Retina (tissue), 1 donor: ENCODE measurements around the gene TMEM135.

Experiments
- DNase-seq: peaks from one replicate; pipeline ENCODE4 v3.0.0-alpha.2; 2016

The TMEM135 gene

DNA sequence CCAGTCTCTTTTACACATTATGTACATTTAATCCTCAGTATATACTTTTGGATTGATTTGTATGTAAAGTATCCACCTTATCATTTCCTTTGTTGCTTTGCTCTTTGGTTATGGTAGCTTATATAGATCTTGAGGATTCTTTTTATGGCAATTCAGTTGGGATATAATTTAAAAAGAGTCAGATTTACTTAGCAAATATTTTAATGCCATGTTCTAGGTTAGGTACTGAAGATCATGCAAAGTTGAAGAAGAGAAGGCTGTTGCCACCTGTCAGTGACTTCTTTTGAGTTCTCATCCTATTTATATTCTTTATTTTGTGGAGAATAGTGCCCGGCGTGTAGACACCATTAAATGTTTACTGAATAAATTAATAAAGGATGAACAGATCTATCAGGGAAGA, 279.7 kb downstream of the TMEM135 start:
- DNase-seq = no peak

DNA sequence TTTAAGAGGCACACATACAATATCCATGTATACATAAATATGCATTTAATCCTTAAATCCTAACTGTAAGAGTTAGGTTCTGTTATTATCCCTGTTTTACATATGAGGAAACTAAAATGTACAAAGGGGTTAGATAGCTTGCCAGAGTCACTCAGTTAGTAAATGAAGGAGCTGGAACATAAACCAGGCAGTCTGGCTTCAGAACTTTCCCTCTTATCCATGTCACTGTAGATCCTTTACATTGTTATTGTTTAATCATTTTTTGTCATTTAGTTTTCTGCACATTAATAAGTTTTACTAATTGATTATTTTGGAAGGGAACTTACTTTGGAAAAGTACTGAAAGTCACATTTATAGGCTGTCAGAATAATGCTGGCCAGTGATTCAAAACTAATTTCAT, 282.4 kb downstream of the TMEM135 start:
- DNase-seq = no peak

DNA sequence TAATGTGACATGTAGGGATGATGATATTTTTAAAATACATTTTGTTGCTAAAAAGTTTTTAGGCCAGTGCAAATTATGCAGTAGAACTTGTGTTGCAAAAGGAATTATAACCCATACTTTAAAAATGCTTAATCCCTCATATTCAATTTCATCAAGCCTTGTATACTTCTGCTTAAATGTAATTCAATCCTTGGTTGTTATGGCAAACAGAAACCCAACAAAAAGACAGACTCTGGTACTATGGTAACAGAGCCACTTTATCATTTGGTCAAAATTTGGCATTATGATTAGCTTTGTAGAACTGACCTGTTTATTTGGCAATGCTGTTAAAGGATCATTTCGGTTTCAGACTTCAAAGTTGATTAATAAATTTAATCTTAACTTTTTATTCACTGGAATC, 284.8 kb downstream of the TMEM135 start:
- no peak for DNase-seq

DNA sequence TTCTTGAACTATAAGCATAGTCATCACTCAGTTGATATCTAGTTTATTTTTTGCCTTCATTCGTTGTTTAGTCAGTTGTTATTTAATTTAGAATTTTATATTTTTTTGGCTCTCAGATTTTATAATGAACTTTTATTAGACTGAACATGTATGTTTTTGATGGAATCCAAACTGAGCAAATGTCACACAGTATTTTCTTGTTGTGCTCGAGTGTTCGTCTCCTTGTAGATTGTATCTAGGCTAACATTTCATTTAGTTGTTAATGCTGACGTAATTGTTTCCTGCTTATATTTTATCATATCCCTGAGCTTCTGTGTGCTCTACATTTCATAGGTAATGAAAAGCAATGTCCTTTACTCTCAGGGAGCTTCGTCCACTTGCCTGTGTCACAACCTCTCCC, 286.2 kb downstream of the TMEM135 start:
- DNase-seq = no peak

DNA sequence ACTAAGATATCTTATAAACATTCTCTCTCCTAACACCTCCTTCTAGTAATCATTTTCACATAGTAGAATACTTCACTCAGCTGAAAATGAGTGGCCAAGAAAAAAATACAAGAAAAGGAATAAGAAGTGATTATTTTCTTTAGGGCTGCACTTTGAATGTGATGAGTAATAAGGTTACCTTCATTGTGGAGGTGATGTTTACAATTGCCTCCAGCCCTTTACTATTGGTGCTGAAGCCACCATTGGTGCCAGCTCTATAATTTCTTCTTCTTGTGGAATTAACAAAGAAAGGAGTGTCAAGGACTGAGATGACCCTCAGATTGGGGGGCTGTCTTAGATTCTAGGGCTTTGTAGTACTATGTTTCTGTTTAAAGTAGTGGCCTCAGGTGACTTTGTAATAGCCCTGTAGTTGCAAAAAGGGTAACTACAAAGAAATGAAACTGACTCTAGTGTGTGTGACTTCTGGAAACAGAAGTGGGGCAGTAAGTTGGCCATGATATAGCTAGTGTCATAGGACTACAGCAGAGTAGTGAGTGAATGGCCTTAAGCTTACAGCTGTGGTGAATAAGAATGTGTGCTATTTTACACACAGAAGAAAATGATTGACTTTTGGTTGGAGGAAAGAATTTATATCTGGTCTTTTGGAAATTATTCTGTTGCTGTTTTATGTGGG, 287.2 kb downstream of the TMEM135 start:
- DNase-seq = no peak

DNA sequence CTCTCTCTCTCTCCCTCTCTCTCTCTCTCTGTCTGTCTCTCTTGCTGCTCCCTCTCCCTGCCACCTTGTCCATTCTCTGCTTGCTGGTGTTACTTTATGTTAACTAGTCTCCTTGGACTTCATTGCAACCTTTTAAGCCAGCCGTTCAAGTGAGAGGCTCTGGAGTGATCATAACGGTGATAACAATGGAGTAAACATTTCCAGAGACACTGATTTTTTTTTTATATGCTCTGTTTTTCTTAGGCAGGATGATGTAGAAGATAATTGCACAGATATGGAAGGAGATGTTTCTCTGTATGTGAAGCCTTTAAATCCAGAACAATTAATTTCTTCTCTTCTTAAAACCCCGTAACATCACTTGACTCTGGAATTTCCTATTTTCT, 287.7 kb downstream of the TMEM135 start:
- DNase-seq = no peak

DNA sequence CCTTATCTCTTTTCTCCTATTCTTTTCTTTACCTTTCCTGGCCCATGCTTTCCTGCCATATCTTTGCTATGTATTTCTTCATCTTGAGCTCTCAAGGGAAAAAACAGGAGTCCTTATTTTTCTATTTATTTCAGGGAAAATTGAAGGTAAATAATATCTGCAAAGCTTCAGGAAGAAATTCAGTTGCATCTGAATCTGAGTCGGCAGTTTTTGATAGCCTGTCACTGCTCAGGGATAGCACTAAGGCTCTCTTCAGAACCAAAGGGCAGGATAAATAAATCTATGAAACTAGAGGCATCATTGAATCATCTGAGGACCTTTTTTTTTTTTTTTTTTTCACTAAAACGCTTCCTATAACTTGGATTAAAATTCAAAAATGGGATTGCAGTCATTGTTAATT, 288.9 kb downstream of the TMEM135 start:
- no peak for DNase-seq

DNA sequence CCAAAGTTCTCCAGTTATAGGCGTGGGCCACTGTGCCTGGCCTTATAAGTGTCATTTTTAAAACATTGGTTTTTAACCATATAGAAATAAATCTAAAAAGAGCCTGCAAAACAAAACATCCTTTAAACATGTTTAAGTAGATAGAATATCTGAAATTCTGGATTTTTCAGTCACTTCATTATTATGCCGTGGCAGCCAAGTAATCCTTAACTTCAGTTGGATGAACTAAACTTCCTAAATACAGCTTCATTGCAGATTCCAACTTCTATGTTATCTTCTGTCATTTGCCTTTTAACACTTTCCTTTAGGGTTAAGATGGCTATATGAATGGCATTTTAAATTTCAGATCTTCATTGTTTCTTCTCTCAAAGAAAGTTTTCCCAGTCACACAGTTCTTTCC, 291.4 kb downstream of the TMEM135 start:
- no peak for DNase-seq

DNA sequence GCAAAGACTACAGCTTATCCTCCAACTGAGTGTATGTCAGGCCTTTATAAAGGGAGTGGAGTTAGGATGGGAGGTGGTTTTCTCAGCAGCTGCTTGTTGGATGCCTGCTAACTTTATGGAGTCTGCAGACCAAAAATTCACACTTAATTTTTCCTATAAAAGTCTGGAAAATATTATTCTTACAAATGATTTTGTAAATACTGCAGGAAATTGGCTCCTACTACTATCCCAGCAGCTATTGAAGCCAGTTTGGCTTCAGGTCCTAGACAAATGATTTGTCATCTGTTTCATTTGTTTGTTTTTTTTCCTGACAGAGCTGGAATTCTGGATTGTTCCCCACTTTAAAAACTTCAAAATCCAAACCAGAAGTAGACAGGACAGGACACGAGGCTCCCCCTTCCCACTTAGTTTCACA, 292.5 kb downstream of the TMEM135 start:
- DNase-seq = no peak

DNA sequence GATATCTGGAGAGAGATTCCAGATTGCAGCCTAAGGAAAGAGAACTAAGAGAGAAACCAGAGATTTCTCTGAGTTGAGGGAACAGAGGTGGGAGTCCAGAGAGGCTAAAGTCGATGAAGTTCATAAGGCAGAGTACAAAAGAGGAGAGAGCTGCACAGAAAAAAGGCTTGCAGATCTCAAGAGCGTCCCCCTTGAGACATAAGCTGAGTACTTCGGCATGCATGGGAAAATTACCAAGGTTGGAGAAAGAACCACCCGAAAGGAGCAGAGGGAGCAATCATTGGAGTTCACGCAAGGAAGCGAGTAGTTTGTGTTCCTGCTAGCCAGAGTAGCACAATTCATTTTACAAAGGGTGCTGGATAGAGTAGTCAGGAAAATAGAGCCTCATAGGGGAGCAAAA, 293.5 kb downstream of the TMEM135 start:
- DNase-seq = no peak

DNA sequence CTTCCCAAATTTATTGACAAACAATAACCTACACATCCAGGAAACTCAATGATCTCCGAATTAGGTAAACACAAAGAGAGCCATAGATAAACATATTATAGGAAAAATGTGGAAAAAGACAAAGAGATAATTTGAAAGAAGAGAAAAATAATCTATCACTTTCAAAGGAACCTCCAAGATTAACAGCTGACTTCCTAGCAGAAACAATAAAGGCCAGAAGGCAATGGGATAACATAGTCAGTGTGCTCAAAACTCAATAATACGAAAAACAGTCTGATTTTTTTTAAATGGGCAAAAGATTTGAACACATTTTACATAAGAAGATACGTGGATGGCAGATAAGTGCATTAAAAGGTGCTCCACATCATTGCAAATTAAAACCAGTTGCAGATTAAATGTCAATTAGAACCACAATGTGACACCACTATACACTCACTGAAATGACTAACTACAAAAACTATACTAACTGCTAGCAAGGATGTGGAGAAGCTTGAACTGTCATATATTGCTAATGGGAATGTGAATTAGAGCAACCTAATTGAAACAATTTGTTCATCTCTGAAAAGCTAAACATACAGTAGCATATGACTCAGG, 300.4 kb downstream of the TMEM135 start:
- no peak for DNase-seq

DNA sequence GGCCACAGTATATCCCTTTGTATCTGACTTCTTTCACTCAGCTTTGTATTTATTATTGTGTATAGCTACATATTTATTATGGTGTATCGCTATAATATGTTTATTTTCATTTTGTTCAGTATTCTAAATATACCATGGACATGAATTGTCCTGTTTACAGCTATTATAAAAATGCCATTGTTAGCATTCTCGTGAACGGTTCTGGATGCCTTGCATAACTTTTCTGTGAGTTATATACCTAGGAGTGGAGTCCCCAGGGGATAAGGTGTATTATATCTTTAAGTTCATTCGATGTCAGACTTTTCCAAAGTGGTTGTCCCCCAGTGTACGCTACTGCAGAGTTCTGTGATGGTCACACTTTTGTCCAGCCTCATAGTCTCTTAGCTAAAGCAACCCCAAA, 301.7 kb downstream of the TMEM135 start:
- DNase-seq = no peak

DNA sequence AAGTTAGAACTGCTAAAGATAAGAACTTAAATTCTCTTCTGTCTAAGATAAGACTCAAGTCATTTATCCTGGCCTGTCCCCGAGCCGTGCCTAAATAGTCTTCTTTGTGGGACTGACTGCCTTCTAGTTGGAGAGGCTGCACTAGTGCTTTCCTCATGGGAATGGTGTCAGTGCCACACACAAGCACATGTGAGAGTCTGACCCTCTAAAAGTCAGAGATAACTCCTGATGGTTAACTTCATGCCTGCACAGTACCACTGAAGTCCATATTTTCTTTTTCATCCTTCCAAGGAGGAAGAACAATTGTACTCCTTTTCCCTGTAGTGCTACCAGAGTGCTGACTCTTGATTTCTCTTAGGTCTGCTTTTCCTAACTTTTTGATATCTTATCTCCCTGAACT, 309.7 kb downstream of the TMEM135 start:
- DNase-seq = no peak

DNA sequence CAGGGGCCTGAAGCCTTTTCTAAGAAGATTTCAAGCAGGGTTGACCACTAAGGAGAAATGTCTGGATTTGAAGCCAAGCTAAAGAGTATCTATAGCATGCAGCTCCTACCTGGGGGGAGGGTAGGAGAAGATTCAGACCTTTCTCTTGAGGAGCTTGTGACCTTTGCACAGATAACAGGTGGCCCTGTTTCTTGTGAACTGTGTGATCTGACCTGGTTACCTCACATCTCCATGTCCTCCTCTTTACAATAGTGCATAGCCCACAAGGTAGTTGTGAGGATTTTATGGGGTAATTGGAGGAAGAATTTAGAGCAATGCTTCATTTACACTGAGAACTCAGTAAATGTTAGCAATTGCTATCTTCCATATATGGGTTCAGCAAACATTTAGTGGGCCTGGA, 310.1 kb downstream of the TMEM135 start:
- DNase-seq = no peak

DNA sequence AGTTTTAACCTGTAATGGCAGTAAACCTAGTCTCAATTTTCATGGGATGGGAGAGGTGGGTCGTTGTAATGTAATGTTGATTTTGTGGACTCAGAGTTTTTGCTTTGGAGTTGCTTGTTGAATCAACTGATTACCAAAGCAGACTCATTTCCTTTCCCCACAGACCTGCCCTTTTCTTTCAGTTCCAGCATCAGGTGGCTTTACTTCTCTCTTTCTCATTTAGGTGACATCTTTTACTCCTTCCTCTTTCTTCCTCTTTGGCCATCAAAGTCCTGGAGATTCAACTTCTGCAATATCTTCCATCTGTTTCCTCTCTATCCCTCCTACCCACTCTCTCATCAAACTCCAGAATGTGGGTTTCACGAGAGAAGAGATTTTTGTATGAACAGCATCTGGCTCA, 313.9 kb downstream of the TMEM135 start:
- no peak for DNase-seq

DNA sequence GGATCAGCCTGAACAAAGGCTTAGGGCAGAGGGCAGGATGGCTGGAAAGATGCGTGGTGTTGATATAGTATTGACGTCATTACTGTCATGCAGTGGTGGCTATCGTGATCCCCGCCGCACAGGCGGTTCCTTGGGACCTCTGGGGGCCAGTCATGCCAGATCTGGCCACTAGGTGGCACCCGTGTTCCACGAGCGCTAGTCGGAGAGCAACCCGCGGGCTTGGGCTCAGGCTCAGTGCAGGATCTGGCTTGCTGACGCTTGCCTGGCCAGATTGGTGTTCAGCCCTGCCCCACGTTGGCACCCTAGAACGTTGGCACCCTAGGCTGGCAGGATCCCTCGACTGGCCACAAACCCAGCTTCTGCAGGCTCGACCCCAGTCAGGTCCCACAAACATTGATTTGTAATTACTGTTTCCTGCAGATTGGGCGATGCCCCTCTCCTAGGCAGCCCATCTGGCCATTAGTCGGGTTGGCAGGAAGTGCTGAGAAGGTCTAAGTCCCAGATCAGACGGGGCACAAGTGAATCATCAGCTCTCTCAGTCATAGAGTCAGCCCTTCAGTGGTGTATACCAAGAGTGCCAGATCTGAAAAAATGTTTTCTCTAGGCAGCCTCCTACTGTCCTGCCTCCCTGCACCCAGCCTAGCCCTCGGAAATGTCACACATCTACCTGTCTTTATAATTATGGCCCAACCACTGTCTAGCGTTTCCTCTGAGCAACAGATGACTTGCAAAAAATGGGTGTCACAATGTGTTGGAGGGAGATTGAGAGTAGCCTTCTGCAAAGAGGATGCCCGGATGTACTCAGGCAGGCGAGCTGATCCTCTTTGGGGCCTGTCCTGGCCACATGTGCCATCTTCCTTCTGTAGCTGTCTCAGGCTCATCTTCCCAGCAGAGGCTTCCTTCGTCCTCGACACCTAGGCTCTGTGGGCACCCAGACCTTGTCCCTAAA, 315.3 kb downstream of the TMEM135 start:
- DNase-seq = peak; percentile 89

DNA sequence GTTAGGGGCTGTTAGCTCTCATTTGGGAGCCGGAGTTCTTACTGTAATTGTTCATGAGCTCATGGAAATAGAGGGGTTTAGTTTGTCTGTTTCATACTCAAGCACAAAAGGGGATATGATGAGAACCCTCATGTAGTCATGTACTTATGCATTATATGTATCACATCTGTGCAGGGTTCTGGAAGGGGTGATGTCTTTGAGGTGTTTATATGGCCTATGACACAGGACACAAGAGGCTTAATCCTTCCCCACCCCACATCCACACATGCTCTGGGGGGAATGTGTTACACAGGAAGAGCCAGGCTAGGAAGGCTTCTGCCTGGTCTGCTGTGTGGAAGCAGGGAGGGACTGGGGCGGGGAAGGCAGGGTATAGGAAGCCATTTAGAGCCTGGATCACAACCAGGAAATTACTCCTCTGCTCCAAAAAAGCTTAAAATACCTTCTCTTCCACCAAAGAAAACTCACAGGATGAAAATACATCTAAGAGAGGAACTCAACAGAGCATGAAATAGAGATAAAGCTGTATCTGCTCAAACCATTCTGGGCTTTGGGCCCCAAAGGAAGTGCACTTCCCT, 316.1 kb downstream of the TMEM135 start:
- DNase-seq = no peak

DNA sequence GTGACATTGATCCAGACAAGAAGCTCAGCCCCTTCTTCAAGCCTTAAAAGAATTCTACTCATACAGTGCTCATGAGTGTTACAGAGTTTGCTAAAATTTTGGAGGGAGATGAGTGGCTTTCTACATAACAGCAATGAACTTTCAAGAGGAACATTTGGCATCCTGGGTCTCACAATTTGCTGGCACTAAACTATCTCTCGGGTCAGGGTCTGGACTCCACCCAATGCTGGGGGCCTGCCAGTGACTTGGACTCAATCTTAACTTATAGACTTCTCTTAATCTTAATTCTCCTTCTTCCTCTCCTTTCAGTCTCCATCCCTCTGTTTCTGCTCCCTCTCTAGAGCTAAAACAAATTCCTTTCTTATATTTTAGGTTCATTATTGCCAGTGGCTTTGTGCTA, 317.9 kb downstream of the TMEM135 start:
- no peak for DNase-seq

DNA sequence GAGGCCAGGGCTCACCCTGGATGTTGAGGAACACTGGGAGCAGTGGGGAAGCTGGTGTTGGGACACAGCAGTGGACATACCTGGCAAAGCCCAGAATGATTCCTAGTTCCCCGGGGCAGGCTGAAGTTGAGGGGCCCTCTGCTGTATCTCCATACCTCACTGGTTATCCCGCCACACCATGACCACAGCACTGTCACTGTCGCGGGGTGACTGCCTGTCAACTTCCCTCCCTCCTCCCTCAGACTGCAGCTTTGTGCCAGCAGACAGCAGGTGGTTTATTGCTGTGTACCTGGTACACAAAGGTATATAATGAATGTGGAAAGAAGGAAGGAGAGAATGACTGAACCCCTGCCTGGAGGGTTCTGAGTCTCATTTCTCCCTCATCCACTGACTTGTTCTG, 318.7 kb downstream of the TMEM135 start:
- DNase-seq = no peak

DNA sequence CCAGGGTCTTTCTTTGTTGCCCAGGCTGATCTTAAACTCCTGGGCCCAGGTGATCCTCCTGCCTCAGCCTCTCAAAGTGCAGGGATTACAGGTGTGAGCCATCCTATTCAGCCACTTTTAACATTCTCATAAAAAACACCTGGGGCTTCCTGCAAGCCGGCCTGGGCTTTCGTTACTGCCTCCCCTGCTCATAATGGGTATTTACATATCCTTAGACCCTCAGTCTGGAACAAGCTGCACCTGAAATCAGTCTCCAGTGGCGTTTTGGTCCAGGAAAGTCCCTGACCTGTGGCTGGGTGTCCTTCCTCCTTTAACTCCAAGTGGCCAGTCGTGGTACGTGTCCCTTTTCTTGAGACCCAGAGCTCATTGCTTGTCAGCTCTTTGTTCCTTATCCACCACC, 320.7 kb downstream of the TMEM135 start:
- DNase-seq = no peak

DNA sequence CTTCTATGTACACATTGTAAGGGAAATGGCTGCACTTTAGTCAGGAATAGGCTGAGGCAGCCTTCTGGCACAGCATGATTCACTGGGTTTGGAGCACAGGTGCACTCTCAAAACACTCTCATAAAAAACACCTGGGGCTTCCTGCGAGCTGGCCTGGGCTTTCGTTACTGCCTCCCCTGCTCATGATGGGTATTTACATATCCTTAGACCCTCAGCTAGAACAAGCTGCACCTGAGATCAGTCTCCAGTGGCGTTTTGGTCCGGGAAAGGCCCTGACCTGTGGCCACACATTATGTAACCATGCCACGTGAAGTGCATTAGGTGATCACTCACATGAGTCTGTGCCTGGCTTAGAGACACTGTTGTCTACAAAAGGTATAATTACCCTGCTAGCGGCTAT, 321.7 kb downstream of the TMEM135 start:
- no peak for DNase-seq

DNA sequence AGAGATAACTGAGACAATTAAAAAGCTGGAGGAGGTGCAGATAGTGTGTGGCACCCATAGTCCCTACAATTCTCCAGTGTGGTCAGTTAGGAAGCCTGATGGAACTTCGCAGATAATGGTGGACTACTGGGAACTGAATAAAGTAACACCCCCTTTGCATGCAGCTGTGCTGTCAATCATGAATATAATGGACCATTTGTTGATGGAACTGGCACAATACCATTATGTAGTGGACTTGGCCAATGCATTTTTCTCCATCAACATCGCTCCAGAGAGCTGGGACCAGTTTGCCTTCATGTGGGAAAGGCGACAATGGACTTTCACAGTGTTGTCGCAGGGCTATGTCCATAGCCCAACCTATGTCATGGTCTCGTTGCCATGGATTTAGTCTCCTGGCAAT, 324.2 kb downstream of the TMEM135 start:
- DNase-seq = no peak

DNA sequence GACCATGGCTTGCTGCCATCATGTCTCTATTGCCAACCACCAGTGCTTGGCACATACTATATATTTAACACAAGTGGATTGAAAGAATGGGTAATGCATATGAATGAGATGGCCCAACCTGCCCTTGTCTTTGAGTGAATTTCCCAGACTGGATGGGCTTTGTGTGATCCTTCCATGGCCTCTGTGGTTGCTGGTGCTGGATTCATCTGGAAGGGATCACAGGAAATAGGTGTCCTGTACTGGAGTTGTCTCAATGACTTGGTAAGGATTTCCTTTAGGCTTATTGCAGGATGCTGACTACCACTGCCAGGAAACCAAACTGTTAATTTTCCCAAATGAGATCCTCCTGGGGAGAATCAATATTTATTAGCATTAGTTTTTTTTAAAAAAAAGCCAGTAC, 328.6 kb downstream of the TMEM135 start:
- no peak for DNase-seq
